ENCODE measurements around the gene UFD1. TPM values are rescaled to one million over a fixed set of nuclear protein-coding genes. Genes with fewer than 3 reads are reported as not detected.

The UFD1 gene, protein sequence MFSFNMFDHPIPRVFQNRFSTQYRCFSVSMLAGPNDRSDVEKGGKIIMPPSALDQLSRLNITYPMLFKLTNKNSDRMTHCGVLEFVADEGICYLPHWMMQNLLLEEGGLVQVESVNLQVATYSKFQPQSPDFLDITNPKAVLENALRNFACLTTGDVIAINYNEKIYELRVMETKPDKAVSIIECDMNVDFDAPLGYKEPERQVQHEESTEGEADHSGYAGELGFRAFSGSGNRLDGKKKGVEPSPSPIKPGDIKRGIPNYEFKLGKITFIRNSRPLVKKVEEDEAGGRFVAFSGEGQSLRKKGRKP
- 54.4 and 65.3 TPM in 2 replicates for total RNA-seq

DNA sequence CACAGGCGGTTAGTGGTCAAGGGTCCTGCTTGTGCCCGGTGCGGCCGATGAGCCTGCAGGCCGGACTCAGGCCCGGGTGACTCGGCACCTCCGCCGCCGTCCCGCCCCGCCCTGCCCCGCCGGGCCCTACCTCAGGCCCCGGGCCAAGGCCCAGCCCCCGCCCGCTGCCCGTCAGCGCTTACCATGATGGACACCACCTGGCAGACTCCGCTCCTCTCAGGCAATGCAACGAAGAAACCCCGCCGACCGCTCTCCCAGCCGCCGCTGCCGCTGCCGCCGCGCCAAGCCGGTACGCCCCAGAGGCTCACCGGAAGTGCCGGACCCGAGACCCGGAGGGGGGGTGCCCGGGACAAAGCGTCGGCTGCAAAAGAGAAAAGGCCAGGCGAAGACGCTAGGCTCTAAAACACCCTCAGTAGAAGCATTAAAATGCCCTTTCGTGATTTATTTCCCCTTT, at the start of gene UFD1:
Gene UFD1, minus strand, starts transcription at position 293 of the 454 bp plus-strand sequence. Its CDS starts 108 bp downstream, at position 185.
- ChIA-PET CTCF (interaction anchor here (1.1 to 3.1 kb wide), 4 partner anchors 151 to 332 kb away, joined by 3 to 21 read pairs (median 16); partner anchors contain the start of gene SLC25A1), POLR2A (interaction anchor here (0.7 to 2.6 kb wide), 10 partner anchors 32 to 357 kb away, joined by 3 to 18 read pairs (median 4); partner anchors contain the start of genes C22orf39, DGCR2, ESS2 and HIRA)
- Mint-ChIP-seq H3K9me3 (no peaks in the 10 kb centered on the region), H3K4me3 (peak within 1 kb of the TSS; percentile 93), H3K4me1 (peaks cover 26% of the 10 kb centered on the region), H3K27ac (peak within 1 kb of the TSS; percentile 98), H3K36me3 (ENCODE audit: low read depth) (peaks cover 19% of the 10 kb centered on the region), H3K27me3 (no peaks in the 10 kb centered on the region)
- TF ChIP-seq, protein P1, sequence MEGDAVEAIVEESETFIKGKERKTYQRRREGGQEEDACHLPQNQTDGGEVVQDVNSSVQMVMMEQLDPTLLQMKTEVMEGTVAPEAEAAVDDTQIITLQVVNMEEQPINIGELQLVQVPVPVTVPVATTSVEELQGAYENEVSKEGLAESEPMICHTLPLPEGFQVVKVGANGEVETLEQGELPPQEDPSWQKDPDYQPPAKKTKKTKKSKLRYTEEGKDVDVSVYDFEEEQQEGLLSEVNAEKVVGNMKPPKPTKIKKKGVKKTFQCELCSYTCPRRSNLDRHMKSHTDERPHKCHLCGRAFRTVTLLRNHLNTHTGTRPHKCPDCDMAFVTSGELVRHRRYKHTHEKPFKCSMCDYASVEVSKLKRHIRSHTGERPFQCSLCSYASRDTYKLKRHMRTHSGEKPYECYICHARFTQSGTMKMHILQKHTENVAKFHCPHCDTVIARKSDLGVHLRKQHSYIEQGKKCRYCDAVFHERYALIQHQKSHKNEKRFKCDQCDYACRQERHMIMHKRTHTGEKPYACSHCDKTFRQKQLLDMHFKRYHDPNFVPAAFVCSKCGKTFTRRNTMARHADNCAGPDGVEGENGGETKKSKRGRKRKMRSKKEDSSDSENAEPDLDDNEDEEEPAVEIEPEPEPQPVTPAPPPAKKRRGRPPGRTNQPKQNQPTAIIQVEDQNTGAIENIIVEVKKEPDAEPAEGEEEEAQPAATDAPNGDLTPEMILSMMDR (IDR thresholded peaks at IDR 0.05), result no peak
- ATAC-seq (ENCODE audit: low read depth) (peak; percentile 43), DNase-seq (peak; percentile 74)
- intact Hi-C loops (cut with micrococcal nuclease), result loop anchor here (1.0 to 5.0 kb wide), 10 partner anchors 32 to 357 kb away; partner anchors contain the start of genes C22orf39, CLTCL1, DGCR2 and ESS2

DNA sequence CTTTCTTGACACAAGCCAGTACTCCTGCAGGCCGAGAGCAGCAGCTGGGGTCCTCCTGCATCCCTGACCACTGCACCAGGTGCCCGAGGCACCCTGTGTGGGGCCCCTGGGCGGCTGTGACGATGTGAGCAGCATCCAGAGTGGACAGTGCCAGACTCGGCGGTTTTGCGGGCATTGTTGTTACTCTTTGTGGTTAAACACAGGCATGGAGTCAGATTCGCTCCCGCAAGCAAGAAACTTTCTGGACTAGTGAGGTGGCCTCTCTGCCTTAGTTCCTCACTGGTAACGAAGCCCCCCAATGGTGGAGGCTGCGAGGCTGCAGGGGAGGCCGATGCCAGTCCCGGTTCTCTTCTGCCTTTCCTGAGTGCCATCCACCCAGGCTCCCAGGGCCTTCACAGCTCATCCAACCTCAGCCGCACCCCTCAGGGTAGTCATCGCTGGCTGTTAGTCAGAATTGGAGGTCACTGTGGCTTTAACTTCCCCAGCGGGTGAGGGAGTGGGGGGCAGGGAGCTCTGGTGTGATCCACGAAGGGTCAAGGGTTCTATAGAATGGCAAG, 48.9 kb upstream of the UFD1 start:
- Mint-ChIP-seq H3K4me1 (peaks cover 16% of the 10 kb centered on the region), H3K27ac (no peak overlapping the region), H3K36me3 (ENCODE audit: low read depth) (no peaks in the 10 kb centered on the region), H3K4me3 (no peak overlapping the region), H3K27me3 (peaks cover 24% of the 10 kb centered on the region), H3K9me3 (no peaks in the 10 kb centered on the region)
- ChIA-PET POLR2A (no interaction called here), CTCF (no interaction called here)
- TF ChIP-seq, protein P1 (IDR thresholded peaks at IDR 0.05), result no peak
- intact Hi-C loops (cut with micrococcal nuclease), result no loop called here
- no peak for DNase-seq
- no peak for ATAC-seq (ENCODE audit: low read depth)

DNA sequence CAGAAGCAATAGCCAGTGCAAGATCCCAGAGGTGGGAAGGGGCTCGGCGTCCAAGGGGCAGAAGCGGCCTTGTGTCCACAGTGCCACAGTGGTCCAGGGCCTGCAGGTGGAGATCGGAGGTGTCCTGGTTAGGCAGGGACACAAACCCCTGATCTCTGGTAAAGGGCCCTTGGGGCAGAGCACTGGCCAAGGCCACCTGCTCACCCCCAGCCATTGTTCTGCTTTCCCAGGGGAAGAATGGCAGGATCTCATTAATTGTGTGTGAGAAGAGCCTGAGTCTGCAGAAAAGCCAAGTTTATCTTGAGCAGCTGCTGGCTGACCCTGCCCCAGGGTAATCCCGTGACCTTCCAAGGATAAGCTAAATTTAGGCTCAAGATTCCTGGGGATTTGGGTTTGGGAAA, 48.3 kb upstream of the UFD1 start:
- H3K27me3 Mint-ChIP-seq, result peaks cover 27% of the 10 kb centered on the region
- intact Hi-C loops (cut with micrococcal nuclease), result no loop called here

DNA sequence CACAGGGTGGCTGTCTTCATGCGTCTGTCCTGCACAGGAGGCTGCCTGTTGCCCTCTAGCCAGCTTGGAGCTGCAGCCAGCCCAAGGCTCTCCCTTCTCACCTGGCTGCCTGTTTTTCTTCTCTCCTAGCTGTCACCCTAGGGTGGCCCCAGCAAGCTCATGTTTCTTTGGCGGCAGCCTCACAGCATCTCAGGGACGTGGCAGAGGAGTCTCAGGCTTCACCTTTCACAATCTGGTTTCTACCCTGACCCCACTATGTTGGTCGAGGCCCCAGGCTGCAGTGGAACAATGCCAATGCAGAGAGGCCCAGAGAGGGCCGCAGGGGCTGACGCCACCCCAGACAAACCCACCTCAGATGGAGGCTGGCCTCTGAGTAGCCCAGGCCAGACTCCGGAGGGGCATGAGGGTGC, 47.7 kb upstream of the UFD1 start:
- Mint-ChIP-seq H3K36me3 (ENCODE audit: low read depth) (no peaks in the 10 kb centered on the region), H3K27me3 (peaks cover 27% of the 10 kb centered on the region), H3K4me1 (peaks cover 16% of the 10 kb centered on the region), H3K27ac (no peak overlapping the region), H3K9me3 (no peaks in the 10 kb centered on the region), H3K4me3 (no peak overlapping the region)
- TF ChIP-seq, protein P1 (IDR thresholded peaks at IDR 0.05), result no peak
- POLR2A ChIA-PET, result no interaction called here
- DNase-seq, result no peak
- CTCF ChIA-PET, result no interaction called here
- ATAC-seq (ENCODE audit: low read depth), result no peak
- intact Hi-C loops (cut with micrococcal nuclease), result no loop called here

More for the DNA sequence above, 48.3 kb upstream of the UFD1 start:
- ChIA-PET POLR2A (no interaction called here), CTCF (no interaction called here)
- TF ChIP-seq, protein P1 (IDR thresholded peaks at IDR 0.05), result no peak
- Mint-ChIP-seq H3K9me3 (no peaks in the 10 kb centered on the region), H3K36me3 (ENCODE audit: low read depth) (no peaks in the 10 kb centered on the region), H3K27ac (no peak overlapping the region), H3K4me1 (peaks cover 16% of the 10 kb centered on the region), H3K4me3 (no peak overlapping the region)
- ATAC-seq (ENCODE audit: low read depth) (no peak), DNase-seq (no peak)

DNA sequence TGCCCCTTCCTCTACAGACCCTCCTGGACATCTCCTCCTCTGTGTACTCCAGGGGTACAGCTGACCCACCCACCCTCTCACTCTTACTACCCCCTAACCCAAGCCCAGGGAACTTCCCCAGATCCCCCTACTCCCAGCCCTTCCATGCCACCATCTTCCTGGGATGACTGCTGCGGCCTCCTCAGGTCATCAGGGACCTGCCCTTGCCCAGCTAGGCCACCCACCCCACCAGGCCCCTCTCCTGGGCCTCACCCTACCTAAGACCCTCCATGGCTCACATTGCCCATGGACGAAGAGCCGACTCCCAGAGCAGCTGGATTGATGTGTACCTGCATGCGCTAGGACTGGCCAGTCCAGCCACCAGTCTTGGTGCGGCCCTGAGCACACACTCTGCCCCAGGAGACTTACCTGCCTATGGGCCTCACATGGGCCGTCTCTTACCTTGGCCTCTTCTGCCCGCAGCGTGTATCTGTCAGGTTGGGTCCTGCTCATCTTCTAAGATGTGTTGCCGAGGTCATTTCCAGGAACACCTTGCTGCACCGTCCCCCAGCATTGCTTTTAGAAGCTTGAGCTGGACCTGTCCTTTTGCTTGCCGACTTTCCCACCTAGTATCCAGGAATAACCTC, 47.2 kb upstream of the UFD1 start:
- CTCF ChIA-PET, result no interaction called here
- no peaks in the 10 kb centered on the region for H3K36me3 Mint-ChIP-seq (ENCODE audit: low read depth)
- H3K27ac Mint-ChIP-seq, result no peak overlapping the region

More for the DNA sequence above, 47.2 kb upstream of the UFD1 start:
- TF ChIP-seq, protein P1 (IDR thresholded peaks at IDR 0.05), result no peak
- intact Hi-C loops (cut with micrococcal nuclease), result no loop called here
- POLR2A ChIA-PET, result no interaction called here
- DNase-seq, result no peak
- Mint-ChIP-seq H3K4me3 (no peak overlapping the region), H3K9me3 (no peaks in the 10 kb centered on the region), H3K27me3 (peaks cover 27% of the 10 kb centered on the region), H3K4me1 (peaks cover 16% of the 10 kb centered on the region)
- no peak for ATAC-seq (ENCODE audit: low read depth)
